Stimulated activated CD8-positive, alpha-beta memory T cell treated with anti-CD3 and anti-CD28 coated beads, Interleukin-12 subunit alpha, Interleukin-12 subunit beta, amount 100 ng/mL, for 24 hours (primary cell): ENCODE measurements around the gene MRNIP.

ENCODE experiments used
- DNase-seq: peaks from one replicate; pipeline ENCODE4 v3.0.0-alpha.2; 2020; ENCODE audit errors: extremely low read depth

Gene MRNIP

DNA sequence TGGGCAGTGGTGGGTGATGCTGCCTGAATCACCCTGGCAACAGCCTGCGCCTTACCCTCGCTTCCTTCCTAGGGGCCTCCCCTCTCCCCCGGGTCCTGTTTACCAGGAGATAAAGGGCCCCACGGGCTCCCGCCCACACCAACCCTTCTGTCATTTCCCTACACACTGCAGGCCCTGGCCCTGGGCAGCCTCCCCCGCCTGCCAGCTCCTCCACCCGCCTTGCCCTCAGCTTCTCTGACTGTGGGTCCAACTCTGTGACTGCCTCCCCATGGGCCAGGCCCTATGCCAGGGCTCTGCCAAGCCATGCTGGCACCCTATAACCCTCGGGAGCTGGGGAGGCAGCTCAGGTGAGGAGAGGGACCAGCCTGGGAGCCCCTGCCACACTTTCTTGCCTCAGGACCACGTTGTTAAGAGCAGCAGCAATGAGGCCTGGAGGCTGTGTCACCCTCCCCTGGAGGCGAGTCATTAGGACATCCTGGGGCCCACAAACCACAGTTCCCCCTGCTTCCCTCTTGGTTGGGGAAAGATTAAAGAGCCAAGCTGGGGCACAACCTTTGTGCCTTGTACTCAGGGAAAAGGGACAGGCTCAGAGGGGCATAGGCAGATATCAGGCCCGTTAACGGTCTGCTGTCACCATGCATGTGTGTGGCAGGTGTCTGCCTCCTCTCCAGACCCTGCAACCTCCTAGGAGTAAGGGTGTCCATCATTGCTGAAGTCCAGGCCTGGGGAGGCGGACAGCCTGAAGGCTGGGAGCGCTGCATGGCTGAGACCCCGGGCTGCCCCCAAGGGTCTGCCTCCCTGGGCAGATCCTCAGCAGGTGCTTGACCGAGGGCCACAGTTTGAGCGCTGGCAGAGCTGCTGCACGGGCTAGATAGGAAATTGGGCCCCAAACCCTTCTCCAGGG, 54.7 kb downstream of the MRNIP start:
- DNase-seq: no peak

DNA sequence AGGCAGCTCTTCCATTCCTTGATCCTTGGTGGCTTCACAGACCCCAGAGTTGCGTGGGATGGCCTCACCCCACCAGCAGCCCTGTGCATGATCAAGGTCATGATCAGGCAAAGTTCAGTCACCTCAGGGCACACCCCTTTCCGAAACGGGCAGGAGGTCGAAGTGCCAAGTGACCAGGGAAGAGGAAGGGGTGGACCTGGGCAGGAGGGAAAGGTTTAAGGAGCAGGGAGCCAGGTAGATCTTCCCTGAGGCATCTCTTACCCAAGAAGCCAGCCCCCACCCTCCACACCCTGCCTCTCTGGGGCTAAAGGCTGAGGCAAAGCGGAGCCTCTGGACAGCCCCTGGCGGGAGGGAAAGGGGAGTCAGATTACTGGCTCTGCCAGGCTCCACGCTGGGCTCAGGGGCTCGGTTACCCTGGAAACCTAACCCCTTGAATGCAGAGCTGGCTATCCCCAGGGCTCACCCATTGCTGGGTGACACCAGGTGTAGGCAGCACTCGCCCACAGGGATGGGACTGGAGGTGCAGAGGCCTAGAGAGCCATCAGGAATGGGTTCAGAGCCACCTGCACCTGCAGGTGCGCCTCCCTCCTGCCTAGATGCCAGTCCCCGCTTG, 55.6 kb downstream of the MRNIP start:
- no peak for DNase-seq

DNA sequence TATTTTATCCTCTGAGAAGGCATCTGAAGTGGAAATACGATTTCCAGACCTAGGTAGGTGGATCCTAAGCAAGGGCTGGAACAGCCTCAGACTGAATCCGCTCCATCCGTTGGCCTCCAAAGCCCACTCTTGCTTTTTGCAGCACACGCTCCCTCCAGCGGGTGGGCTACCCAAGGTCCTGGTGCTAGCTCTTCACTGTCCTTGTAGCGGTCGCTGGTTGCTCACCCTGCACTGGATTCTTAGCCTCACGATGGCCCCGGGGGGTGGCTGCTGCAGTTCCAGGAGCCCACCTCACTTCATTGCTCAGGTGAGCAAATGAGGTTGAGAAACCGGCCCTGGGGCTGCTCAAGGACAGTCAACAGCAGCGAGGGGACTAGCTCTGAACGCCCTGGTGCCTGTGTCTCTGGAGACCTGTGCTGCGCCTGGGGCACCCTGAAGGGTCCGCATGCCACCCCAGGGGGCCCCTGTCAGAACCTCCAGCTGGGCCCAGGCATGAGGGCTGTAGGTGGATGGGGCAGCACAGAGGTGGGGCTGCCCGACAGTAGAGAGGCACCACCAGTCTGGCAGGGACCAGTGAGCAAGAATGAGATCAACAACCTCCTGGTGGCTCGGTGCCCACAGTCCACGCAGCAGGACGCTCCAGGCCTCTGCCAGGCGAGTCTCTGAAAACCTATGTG, 56.3 kb downstream of the MRNIP start:
- DNase-seq: no peak

DNA sequence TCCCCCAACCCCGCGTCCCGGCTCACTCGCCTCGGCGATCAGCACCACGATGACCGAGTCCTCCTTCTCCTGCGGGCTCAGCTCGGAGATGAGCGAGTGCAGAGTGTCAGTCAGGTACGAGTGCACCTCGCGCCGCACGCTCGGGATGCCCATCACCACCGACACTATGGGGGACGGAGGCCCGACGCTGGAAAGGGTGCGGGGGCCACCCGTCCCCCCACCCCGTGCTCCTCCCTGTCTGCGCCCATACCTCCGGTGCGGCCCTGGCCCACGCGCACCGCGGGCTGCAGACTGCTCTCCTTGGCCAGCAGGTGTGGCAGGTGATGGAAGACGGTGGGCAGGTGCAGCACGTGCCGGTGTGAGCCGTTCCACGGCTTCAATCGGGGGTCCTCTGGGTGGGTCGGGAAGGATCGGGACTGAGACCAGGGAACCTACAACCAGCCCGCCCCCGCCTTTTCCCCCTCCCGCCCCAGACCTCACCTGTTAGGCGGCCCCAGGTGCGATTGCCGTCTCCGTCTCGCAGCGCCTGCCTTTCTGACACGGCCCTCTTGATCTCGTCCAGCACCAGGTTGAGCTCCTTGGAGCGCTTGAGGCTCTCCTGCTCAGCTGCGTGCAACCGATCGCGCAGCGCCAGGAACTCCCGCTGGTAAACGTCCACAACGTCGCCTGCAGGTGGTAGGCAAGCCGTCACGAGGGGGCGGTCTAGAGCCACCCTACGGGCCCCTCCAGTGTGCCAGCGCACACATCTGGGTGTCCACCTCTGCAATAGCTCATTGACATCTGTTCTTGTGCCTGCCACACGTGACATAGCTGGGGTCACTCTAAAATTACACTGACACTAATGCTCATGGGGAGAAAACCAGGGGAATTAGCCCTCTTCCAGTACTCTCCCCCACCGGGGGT, 57.1 kb downstream of the MRNIP start:
- DNase-seq: no peak

DNA sequence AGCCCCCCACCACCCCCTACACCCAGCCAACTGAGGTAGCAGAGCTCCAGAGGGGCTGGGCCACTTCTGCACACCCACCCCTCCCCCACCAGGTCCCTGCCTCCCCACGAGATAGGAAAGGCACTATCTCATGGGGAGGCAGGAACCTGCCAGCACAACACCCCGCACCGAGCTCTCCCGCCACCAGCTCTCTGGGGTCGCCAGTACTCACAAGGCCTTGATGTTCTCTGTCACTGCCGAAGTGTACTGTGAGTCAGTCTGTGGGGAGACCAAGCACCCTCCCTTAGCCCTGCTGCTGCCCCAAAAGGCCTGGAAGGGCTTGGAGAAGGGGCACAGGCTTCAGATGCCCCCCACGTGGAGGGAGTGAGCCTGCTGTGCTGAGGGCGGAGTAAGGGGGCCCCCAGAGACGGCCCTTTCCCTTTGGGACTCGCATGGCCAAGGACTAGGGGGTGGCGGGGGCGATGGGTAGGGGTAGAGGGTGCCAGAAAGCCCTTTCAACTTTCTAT, 57.9 kb downstream of the MRNIP start:
- no peak for DNase-seq

DNA sequence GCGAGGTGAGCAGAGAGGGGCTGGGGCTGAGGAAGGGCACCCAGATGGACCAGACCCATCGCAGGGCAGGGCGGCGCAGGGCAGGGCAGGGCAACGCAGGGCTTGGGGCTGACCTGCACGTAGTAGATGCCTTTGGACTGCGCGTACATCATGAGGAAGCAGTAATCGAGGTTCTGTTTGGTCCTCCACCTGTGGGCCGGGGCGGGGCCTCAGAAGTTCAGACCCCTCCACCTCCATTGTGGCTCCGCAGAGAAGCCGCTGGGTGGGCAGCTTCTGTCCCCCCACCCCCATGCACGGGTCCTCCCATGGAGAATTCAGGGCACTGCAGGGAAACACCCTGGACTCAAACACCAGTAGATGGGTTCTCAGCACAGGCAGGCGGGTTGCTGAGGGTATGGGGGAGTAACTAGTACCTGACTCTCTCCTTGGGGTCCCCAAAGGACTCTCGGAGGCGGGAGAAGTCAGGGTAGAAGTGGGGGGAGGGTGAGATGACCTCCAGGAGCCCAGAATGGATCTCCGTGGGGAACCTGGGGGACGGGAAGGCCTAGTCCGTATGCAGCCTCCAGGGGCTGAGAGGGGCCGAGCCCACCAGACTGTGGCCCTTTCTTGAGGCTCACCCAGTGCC, 58.4 kb downstream of the MRNIP start:
- no peak for DNase-seq

DNA sequence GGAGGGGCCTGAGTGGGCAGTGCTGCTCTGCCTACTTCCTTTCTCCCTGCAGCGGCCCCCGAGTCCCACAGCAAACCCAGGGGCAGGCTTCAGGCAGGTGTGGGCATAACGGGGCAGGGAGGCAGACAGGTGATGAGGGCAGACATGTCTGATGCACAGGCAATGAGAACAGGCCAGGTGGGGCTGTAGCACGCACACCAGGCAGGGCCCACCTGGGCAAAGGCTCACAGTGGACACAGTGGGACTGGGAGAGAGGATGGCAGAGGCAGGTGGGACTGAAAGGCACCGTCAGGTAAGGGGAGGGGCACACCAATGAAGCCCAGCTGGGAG, 59.0 kb downstream of the MRNIP start:
- DNase-seq: no peak

DNA sequence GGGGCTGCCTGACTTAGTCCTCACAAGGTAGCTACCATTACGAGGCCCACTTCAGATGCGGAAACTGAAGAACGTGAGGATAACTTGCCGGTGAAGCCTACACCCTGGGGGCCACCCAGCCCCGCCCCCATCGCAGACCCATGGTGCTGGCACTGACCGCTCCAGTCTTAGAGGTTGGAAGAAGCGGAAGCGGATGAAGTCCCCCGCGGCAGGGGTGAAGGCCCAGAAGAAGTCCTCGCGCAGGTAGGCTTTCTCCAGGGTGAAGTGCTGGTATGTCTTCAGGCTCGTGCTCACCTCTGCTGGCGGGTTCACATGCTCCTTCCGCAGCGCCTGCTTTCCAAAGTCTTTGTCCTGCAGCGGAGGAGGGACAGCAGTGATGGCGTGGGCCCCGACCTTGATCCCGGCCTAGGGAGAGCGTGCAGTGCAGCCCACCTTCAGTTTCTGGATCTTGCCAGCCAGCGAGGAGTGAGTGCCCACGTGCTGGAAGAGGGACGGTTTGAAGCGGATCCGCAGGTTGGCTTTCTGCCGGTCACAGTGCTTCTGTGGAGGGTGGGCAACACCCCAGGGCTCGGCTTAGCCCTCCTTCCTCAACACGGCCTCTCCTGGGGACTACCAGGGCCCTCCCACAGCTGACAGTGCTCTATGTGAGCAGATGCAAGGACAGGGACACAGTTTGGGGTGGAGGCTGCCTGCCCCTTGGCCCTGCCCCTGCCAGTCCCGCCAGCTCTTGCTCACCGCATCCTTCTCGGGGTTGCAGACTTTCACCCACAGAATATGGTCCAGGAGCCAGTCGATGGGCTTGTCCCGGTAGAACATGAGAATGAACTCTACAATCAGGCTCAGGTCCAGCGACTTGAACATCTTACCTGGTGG, 59.6 kb downstream of the MRNIP start:
- no peak for DNase-seq

DNA sequence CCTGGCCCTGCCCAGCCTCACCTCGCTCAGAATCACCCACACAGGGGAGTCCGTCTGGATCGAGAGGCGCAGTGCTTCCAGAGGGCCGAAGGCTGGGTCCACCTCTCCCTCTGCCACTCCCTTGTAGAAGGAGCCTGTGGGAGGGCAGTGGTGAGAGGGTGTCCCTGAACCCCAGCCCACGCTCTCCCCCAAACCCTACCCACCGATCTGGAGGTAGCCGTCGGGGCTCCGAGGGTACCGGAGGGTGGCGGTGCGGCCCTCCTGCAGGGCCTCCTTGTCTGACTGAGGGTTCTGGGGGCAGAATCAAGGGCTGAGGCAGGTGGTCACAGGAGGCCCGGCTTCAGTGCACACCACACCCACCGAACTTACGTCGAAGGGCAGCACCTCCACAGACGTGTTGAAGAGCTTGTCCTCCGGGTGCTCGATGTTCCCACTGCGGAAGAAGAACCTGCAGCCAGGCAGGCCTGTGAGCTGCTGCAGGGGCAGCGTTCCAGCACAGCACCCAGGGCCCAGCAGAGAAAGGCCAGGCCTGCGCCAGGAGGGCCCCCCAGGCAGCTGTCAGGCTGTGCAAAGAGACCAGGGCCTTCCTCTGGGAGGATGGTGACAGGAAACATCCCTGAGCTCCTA, 60.4 kb downstream of the MRNIP start:
- DNase-seq: no peak

DNA sequence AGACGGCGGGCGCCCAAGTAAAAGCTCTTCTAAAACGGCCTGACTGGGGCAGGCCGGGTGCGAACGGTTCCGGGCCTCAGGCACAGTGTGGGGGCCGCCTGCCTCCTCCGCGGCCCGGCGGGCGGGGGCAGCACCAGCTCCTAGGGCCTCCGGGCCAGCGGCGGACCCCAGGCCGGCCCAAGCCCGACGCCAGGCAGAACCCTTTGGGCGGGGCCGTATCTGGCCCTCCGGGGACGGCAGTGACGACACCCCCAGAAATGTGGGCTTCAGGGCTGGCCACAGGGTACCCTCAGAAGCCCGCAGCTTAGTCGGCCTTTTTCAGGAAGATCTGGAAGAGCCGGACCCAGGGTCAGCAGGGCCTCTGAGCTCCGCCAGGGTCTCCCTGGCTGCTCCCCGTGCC, 60.9 kb downstream of the MRNIP start:
- no peak for DNase-seq

DNA sequence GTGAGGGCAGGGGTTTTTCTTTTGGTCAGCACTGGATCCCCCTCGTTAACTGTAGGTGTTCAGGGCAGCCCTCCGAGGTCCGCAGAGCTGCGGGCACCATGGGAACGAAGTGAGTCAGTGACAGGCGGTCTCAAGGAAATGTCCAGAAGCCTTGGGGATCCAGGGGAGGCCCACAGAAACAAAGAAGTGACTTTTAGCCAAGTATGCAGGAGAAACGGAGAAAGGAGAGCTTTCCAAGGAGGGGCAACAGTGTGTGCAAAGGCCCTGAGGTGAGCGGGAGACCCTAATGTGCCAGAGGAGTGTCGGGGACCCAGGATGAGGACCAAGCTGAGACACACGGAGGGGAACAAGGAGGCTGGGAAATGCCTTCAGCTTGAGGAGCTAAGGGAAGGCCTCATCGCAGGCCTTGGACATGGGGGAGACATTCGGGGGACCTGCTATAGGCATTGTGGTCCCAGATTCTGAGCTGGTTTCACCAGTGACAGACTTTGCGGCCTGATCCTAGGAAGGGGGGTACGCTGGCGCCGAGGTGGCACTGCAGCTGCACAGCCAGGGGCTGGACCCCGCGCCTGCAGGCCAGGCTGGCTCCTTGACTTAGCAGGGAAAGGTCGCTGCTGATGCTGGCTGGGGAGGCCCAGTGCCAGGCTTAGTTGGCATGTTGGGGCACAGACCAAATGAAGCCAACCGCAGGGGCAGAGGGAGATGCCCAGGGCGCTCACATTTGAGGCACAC, 61.6 kb downstream of the MRNIP start:
- no peak for DNase-seq

DNA sequence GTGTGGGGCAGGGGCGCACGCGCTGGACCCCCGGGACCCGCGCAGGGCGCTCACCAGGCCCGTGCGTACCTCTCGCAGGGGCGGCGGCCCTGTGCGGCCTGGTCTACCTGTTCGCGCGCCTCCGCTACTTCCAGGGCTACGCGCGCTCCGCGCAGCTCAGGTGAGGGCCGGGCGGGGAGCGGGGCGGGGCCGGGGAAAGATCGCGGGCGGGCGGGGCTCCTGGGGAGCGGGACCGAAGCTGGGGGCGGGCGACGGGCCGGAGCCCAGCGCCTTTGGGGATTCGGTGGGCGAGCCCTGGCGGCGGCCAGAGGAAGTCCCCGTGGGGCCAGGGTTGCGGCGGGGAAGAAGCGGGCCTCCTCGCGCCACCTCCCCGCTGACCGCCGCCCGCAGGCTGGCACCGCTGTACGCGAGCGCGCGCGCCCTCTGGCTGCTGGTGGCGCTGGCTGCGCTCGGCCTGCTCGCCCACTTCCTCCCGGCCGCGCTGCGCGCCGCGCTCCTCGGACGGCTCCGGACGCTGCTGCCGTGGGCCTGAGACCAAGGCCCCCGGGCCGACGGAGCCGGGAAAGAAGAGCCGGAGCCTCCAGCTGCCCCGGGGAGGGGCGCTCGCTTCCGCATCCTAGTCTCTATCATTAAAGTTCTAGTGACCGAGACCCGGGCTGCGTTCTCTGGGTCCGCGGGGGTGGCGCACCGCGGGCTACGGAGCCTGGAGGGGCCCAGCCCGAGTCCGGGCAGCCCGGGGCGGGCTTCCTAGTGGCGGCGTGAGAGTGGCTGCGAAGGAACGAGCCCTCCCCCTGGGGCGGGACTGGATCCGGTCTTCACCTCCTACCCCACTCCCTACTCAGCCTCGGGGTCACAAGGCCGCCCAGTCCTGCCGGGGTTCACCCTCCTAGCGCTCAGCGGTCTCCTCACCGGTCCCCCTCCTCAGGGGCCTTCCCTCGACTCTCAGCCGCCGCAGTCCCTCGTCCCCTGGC, 62.5 kb downstream of the MRNIP start:
- DNase-seq: no peak

DNA sequence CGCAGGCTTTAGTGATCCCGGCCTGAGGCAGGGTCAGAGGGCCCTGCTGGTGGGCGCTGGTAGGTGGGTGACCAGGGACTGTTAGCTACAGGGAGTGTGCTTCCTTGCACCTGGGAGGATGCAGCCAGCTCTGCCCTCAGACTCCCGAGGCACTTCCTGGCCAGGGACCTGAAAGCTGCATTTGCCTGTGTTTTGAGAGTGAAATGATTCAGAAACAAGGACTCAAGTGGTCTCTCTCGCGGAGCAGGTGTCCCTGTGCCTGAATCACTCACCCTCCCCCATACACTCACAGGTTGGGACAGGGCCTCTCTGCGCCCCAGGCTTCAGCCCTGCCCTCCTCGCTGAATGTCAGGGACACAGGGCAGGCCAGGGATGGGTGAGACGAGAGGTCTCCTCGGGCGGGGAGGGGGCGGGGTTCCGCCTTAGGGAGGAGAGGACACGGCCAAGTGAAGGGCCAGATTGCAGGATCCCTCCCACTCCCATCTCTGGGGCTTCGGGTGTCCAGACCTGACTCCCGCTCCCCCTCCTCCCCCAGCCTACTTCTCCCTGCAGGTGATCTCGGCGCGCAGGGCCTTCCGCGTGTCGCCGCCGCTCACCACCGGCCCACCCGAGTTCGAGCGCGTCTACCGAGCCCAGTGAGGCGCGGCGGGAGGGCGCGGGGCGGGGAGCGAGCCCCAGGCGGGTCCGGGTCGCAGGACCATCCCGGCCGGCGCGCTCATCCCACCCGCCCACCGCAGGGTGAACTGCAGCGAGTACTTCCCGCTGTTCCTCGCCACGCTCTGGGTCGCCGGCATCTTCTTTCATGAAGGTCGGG, 63.4 kb downstream of the MRNIP start:
- DNase-seq: no peak

DNA sequence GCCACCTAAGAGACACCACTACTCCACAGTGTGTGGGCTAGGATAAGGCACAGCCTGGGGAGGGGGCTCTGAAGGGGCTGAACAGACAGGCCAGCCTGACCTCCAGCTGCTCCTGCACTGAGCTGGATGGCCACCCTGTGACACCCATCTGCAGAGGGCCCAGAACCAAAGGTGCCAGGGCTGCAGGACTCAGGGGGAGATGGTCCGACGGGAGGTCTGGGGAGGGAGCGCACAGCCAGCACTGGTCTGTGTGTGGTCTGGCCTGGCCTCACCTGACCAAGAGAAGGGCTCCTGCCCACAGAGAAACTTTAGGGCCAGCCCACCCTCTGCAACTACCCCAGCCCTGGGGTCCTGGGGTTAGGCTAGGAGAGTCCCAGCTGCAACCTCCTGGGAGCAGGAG, 64.0 kb downstream of the MRNIP start:
- DNase-seq: no peak

DNA sequence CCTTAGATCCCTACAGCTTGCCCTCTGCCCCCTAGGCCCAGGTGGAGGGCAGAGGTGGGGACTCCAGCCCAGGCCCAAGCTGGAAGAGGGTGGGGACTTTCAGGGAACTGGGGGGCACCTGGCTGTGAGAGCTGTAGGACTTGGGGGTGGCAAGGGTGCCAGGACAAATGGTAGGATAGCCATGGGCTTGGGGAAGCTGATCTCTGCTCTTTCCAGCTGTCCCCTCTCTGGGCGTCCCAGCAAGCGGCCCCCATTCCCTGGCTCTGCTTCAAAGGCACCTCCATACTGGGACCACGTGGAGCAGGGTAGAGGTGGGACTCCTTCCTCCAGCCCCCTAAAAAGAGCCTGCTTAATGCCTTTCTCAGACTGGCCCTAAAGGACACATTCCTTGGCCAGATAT, 64.4 kb downstream of the MRNIP start:
- DNase-seq: no peak

DNA sequence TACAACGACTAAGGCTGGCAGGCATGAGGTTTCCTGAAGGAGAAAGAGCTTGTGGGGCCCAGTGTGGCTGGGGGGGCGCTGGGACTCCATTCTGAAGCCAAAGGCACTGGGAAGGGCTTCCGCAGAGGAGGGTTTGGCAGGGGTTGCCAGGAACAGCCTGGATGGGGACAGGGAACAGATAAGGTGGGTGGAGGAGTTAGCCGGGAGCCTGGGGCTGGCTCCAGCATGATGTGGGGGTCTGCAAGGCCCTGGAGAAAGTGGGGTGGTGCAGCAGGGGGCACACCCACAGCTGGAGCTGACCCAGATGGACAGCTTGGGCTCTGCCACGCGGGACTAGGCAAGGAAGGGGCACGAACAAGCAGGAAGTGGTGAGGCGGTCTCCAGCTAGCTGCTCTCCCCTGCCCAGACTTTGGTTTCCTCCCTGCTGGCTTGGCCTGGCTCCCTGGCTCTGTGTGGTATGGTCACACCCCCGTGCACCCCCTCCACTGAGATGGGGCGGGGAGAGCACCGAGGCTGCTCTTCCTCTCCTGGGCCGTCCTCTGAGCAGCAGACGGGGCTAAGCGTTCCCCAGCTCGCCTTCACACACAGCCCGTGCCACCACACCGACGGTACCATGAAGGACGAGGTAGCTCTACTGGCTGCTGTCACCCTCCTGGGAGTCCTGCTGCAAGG, 65.0 kb downstream of the MRNIP start, which contains the start of gene LTC4S:
TSS of gene LTC4S (plus strand) at position 519 of the 672 bp plus-strand sequence. CDS start at position 614, 95 bp downstream.
- no peak for DNase-seq
